Keratinocyte (primary cell): ENCODE data around the gene RSL1D1.

ENCODE experiments used
- CTCF ChIP-seq, 3 experiments: IDR thresholded peaks in 1 of 3; conservative IDR thresholded peaks in 1 of 3; optimal IDR thresholded peaks in 1 of 3; 2 replicates in 2 of 3; 3 replicates in 1 of 3; pipeline versions ENCODE3 to v1.5.1; 2011; ENCODE audit warnings: low read length in 3 of 3, mild to moderate bottlenecking in 3 of 3, moderate library complexity in 2 of 3, control low read depth in 1 of 3, inconsistent platforms in 1 of 3; ENCODE audit not compliant: insufficient read depth in 2 of 3; ENCODE audit errors: extremely low read depth in 1 of 3
- EZH2 ChIP-seq: IDR thresholded peaks from one replicate; pipeline ENCODE4 v1.6.1; 2012; ENCODE audit warnings: inconsistent platforms, mild to moderate bottlenecking, low read length, moderate library complexity

- TF ChIP-seq EZH2, result no peak
- TF ChIP-seq CTCF (optimal IDR thresholded peaks at IDR 0.05 in 1 of 3, IDR thresholded peaks at IDR 0.05 in 1 of 3, conservative IDR thresholded peaks at IDR 0.05 in 1 of 3; ENCODE audit: extremely low read depth in 1 of 3, insufficient read depth in 2 of 3, low read length in 3 of 3), result no peak
Measured at GRCh38 chr16:11868412-11868980, 17.2 kb upstream of the RSL1D1 start.
